BLaER1 treated with 17β-estradiol and CSF1 and Interleukin-3, amounts not matched to agents 10 nM and 100 nM (cell line): Measurements from ENCODE around the gene APPBP2.

Experiments
- H3K27ac ChIP-seq, 11 experiments: shearing (Covaris generic); formaldehyde crosslinking; 2 replicates each; pipeline ENCODE4 v1.8.1; 2022
- H3K27me3 ChIP-seq, 11 experiments: shearing (Covaris generic); formaldehyde crosslinking; 2 replicates each; pipeline ENCODE4 v1.8.1; 2022
- H3K36me3 ChIP-seq, 11 experiments: shearing (Covaris generic); formaldehyde crosslinking; 2 replicates each; pipeline ENCODE4 v1.8.1; 2022
- H3K4me1 ChIP-seq, 10 experiments: shearing (Covaris generic); formaldehyde crosslinking; 2 replicates each; pipeline ENCODE4 v1.8.1; 2022
- H3K4me2 ChIP-seq, 11 experiments: shearing (Covaris generic); formaldehyde crosslinking; 2 replicates each; pipeline ENCODE4 v1.8.1; 2022
- H3K4me3 ChIP-seq, 10 experiments: shearing (Covaris generic); formaldehyde crosslinking; 2 replicates each; pipeline ENCODE4 v1.8.1; 2022
- H3K9ac ChIP-seq, 11 experiments: shearing (Covaris generic); formaldehyde crosslinking; 2 replicates each; pipeline ENCODE4 v1.8.1; 2022
- H3K9me3 ChIP-seq, 11 experiments: shearing (Covaris generic); formaldehyde crosslinking; replicated peaks in 1 of 11; 2 replicates each; pipeline ENCODE4 v1.8.1; 2022
- H4K20me1 ChIP-seq, 11 experiments: shearing (Covaris generic); formaldehyde crosslinking; 2 replicates each; pipeline ENCODE4 v1.8.1; 2022
- Cebpa-rat ChIP-seq, 11 experiments: shearing (Covaris generic); IDR thresholded peaks; 2 replicates each; pipeline ENCODE4 v1.8.1; 2022

The APPBP2 gene, protein sequence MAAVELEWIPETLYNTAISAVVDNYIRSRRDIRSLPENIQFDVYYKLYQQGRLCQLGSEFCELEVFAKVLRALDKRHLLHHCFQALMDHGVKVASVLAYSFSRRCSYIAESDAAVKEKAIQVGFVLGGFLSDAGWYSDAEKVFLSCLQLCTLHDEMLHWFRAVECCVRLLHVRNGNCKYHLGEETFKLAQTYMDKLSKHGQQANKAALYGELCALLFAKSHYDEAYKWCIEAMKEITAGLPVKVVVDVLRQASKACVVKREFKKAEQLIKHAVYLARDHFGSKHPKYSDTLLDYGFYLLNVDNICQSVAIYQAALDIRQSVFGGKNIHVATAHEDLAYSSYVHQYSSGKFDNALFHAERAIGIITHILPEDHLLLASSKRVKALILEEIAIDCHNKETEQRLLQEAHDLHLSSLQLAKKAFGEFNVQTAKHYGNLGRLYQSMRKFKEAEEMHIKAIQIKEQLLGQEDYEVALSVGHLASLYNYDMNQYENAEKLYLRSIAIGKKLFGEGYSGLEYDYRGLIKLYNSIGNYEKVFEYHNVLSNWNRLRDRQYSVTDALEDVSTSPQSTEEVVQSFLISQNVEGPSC

GRCh38 chr17:60525685-60526514, at the start of gene APPBP2:
APPBP2 (minus strand) TSS chr17:60526242; CDS start chr17:60525931, 311 bp downstream.
- no peaks in the 10 kb centered on the region for H3K27me3 ChIP-seq
- peak within 1 kb of the TSS; percentile 92 to 98 (median 96) for H3K9ac ChIP-seq
- peak within 1 kb of the TSS; percentile 75 to 98 (median 90) for H3K4me3 ChIP-seq
- peaks cover 0 to 19% (median 9%) of the 10 kb centered on the region in 11 experiments; a peak in 13 of 22 replicates for H3K9me3 ChIP-seq
- no peak for TF ChIP-seq Cebpa-rat (IDR thresholded peaks at IDR 0.05)
- peaks cover 5 to 30% (median 17%) of the 10 kb centered on the region in 11 experiments; a peak in 21 of 22 replicates for H3K36me3 ChIP-seq
- H3K4me2 ChIP-seq: peak within 1 kb of the TSS; percentile 77 to 92 (median 86)
- peak within 1 kb of the TSS; percentile 88 to 97 (median 95) for H3K27ac ChIP-seq
- H4K20me1 ChIP-seq: peaks cover 26 to 47% (median 40%) of the 10 kb centered on the region in 11 experiments; a peak in 19 of 22 replicates
- H3K4me1 ChIP-seq: peaks cover 6 to 32% (median 25%) of the 10 kb centered on the region in 10 experiments

- TF ChIP-seq Cebpa-rat (IDR thresholded peaks at IDR 0.05): no peak
- Histone ChIP-seq H3K27me3 (no peaks in the 10 kb centered on the region), H3K36me3 (no peaks in the 10 kb centered on the region)
These were observed 47.4 kb upstream of the APPBP2 start for GRCh38 chr17:60573236-60574051.

DNA sequence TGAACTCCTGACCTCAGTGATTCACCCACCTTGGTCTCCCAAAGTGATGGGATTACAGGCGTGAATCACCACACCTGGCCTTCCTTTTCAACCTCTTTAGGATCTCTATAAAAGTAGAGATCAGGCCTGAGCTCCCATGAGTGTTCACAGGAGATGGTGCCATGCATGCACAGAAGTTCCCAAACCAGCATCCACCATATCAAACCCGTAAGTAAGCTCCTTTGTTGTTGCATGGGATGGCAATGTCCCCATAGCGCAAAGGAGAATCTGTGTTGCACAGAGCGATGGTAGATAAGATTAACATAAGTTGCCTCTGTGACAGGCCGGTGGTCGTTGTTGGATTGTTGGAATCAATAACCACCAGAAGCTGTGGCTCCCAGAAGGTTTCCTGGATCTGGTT, 39.2 kb upstream of the APPBP2 start:
- Histone ChIP-seq H3K4me1 (peaks cover 0 to 10% (median 0%) of the 10 kb centered on the region in 10 experiments; a peak in 6 of 20 replicates), H3K27me3 (no peaks in the 10 kb centered on the region), H4K20me1 (no peaks in the 10 kb centered on the region), H3K4me2 (no peak overlapping the region), H3K9me3 (no peaks in the 10 kb centered on the region), H3K27ac (no peak overlapping the region), H3K9ac (no peak overlapping the region), H3K4me3 (no peak overlapping the region), H3K36me3 (no peaks in the 10 kb centered on the region)
- no peak for TF ChIP-seq Cebpa-rat (IDR thresholded peaks at IDR 0.05)

More at GRCh38 chr17:60573236-60574051, 47.4 kb upstream of the APPBP2 start:
- H3K9me3 ChIP-seq: no peaks in the 10 kb centered on the region; a peak in 1 of 22 replicates
- H3K4me3 ChIP-seq: no peak overlapping the region
- no peaks in the 10 kb centered on the region for H4K20me1 ChIP-seq
- peaks cover 0 to 57% (median 12%) of the 10 kb centered on the region in 10 experiments; a peak in 11 of 20 replicates for H3K4me1 ChIP-seq
- no peak overlapping the region for H3K27ac ChIP-seq
- H3K4me2 ChIP-seq: no peak overlapping the region
- no peak overlapping the region for H3K9ac ChIP-seq

DNA sequence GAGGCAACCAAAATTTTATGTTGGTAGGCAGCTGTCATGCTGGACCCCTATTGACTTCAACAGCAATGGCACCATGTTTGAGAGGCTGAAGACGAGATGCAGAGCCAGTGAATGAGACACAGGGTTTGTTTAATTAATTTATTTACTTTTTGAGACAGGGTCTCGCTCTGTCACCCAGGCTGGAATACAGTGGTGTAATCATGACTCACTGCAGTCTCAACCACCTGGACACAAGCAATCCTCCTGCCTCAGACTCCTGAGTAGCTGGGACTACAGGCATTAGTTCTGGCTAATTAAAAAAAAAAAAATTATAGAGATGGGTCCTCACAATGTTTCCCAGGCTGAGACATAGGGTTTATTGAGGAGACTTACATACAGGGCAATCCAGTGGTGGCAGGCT, 37.7 kb upstream of the APPBP2 start:
- Histone ChIP-seq H3K36me3 (0 out of 22 replicates have a peak, but pooled peaks cover 0 to 3% (median 0%) of the 10 kb centered on the region in 11 experiments), H3K4me1 (no peaks in the 10 kb centered on the region), H3K9ac (no peak overlapping the region), H4K20me1 (no peaks in the 10 kb centered on the region), H3K4me3 (no peak overlapping the region), H3K27ac (no peak overlapping the region), H3K9me3 (peaks cover under 1 to 9% (median 5%) of the 10 kb centered on the region in 11 experiments; a peak in 20 of 22 replicates), H3K4me2 (no peak overlapping the region), H3K27me3 (no peaks in the 10 kb centered on the region)
- TF ChIP-seq Cebpa-rat (IDR thresholded peaks at IDR 0.05): no peak

DNA sequence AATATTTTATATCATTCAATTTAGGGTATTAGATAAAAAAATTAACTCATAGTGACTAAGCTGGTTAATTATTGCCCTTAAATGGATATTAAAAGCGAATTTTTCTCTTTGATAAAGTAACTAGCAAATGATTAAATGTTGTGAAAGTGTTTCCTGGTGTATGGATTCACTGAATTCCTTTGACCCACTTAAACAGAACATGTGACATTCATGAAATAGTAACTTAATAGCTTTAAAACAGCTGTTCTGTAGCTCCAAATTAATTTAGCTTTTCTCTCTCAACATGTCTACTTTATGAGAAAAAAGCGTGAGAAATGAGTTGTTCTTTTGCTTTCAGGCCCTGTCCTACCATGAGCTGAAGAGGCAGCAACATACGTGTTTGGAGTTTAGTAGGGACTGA, 36.4 kb upstream of the APPBP2 start:
- no peak overlapping the region for H3K4me2 ChIP-seq
- H3K4me3 ChIP-seq: no peak overlapping the region
- no peak overlapping the region for H3K27ac ChIP-seq
- no peaks in the 10 kb centered on the region for H3K27me3 ChIP-seq
- H3K9me3 ChIP-seq: peaks cover 13 to 22% (median 19%) of the 10 kb centered on the region in 11 experiments
- no peaks in the 10 kb centered on the region for H3K4me1 ChIP-seq
- no peak overlapping the region for H3K9ac ChIP-seq
- no peaks in the 10 kb centered on the region for H4K20me1 ChIP-seq
- no peak for TF ChIP-seq Cebpa-rat (IDR thresholded peaks at IDR 0.05)
- H3K36me3 ChIP-seq: peaks cover 0 to 13% (median 6%) of the 10 kb centered on the region in 11 experiments; a peak in 10 of 22 replicates

- TF ChIP-seq Cebpa-rat (IDR thresholded peaks at IDR 0.05): no peak
- Histone ChIP-seq H4K20me1 (no peaks in the 10 kb centered on the region), H3K9me3 (peaks cover 23 to 37% (median 32%) of the 10 kb centered on the region in 11 experiments), H3K9ac (no peak overlapping the region), H3K27me3 (no peaks in the 10 kb centered on the region), H3K4me1 (no peaks in the 10 kb centered on the region), H3K27ac (no peak overlapping the region), H3K36me3 (peaks cover 0 to 21% (median 11%) of the 10 kb centered on the region in 11 experiments; a peak in 11 of 22 replicates), H3K4me3 (no peak overlapping the region), H3K4me2 (no peak overlapping the region)
These were observed 34.8 kb upstream of the APPBP2 start for GRCh38 chr17:60560860-60561257.

- no peak overlapping the region for H3K4me3 ChIP-seq
- peaks cover 23 to 41% (median 33%) of the 10 kb centered on the region in 11 experiments for H3K9me3 ChIP-seq
- H3K4me1 ChIP-seq: no peaks in the 10 kb centered on the region
- no peak overlapping the region for H3K27ac ChIP-seq
- peaks cover 0 to 21% (median 11%) of the 10 kb centered on the region in 11 experiments; a peak in 11 of 22 replicates for H3K36me3 ChIP-seq
- H4K20me1 ChIP-seq: no peaks in the 10 kb centered on the region
- H3K9ac ChIP-seq: no peak overlapping the region
- TF ChIP-seq Cebpa-rat (IDR thresholded peaks at IDR 0.05): no peak
- no peak overlapping the region for H3K4me2 ChIP-seq
- H3K27me3 ChIP-seq: no peaks in the 10 kb centered on the region
These were observed 34.2 kb upstream of the APPBP2 start for GRCh38 chr17:60559995-60560859.
